Keratinocyte (primary cell): ENCODE data around the gene GPRIN2. TPM values are rescaled to one million over a fixed set of nuclear protein-coding genes. Genes with fewer than 3 reads are reported as not detected.

ENCODE experiments used
- polyA plus RNA-seq, 5 experiments: library from polyadenylated mRNA; depleted of rRNA in 3 of 5; stranded (reverse) in 3 of 5; stranded (forward) in 1 of 5; unstranded in 1 of 5; fragments of >200 nt; gene quantifications; 1 replicate in 1 of 5; 2 replicates in 3 of 5; 3 replicates in 1 of 5; pipeline versions ENCODE4 v1.2.1 to v1.2.3, GENCODE V29; 2011 to 2012; ENCODE audit warnings: missing spikeins in 2 of 5, low read depth in 1 of 5, low replicate concordance in 1 of 5

GPRIN2 gene
- polyA plus RNA-seq, 1 donor (not counting 4 experiments of a cell fraction or from before 2014, with no cell fraction given) = 0.08 TPM

Other genes starting within 250 kb of the GPRIN2 start
- gene ANXA8L1, start 180.9 kb downstream of the GPRIN2 start, polyA plus RNA-seq = 495 to 686 TPM (median 516 TPM) in 3 replicates
- gene NPY4R, start 90.7 kb downstream of the GPRIN2 start, polyA plus RNA-seq = 0.37 to 1.4 TPM (median 0.80 TPM) in 3 replicates
- 0.07 to 0.16 TPM (median 0.13 TPM) in 3 replicates for gene SYT15, start 22.5 kb upstream of the GPRIN2 start, polyA plus RNA-seq